Measurements from ENCODE around the gene KIAA0319L. TPM values are rescaled to one million over a fixed set of nuclear protein-coding genes. Genes with fewer than 3 reads are reported as not detected.

Gene KIAA0319L
- total and polyA plus RNA-seq, 2 donors (not counting 3 experiments of a cell fraction or from before 2014, with no cell fraction given) = 31.4 to 43.4 TPM

GRCh38 chr1:35437200-35437599 is 120.0 kb downstream of the KIAA0319L start:
- Histone ChIP-seq H3K4me1 (ENCODE audit: control insufficient read depth, extremely low read depth, insufficient read depth, low read length) (no peaks in the 10 kb centered on the region), H3K9me1 (replicated peaks; ENCODE audit: control insufficient read depth, extremely low read depth, insufficient read depth, low read length) (no peaks in the 10 kb centered on the region), H3K27me3 (ENCODE audit: control insufficient read depth in 2 of 2, insufficient read depth in 2 of 2, low read length in 2 of 2) (no peaks in the 10 kb centered on the region), H3K36me3 (ENCODE audit: control insufficient read depth in 2 of 2, extremely low read depth in 1 of 2, insufficient read depth in 2 of 2, low read length in 2 of 2) (peaks cover 0 to 27% of the 10 kb centered on the region in 2 experiments), H3K4me3 (replicated peaks in 1 of 3; ENCODE audit: insufficient read depth in 1 of 3, low read depth in 1 of 3, low read length in 3 of 3) (no peak overlapping the region), H3K9ac (replicated peaks; ENCODE audit: extremely low read depth, insufficient read depth, low read length) (no peak overlapping the region), H3K9me3 (replicated peaks; ENCODE audit: control insufficient read depth, insufficient read depth, low read length) (no peaks in the 10 kb centered on the region), H4K20me1 (replicated peaks; ENCODE audit: control insufficient read depth, extremely low read depth, insufficient read depth, low read length) (no peaks in the 10 kb centered on the region), H3K79me2 (ENCODE audit: control insufficient read depth, insufficient read depth, low read length) (no peaks in the 10 kb centered on the region), H2AFZ (ENCODE audit: low read depth, low read length) (no peak overlapping the region), H3K27ac (ENCODE audit: insufficient read depth, low read depth, low read length) (no peak overlapping the region), H3K4me2 (ENCODE audit: insufficient read depth, low read length) (no peak overlapping the region)
- DNase-seq (ENCODE audit: low read depth, low spot score) (no peak), FAIRE-seq (no peak)
- BruUV-seq (replicated peaks) = no TSS peak
- CTCF ChIA-PET = interaction anchor here (1.3 kb wide), 2 partner anchors 13 to 132 kb away, joined by 3 to 4 read pairs; no protein-coding TSS in a partner anchor
- TF ChIP-seq POLR2AphosphoS5 (IDR thresholded peaks at IDR 0.05; ENCODE audit: insufficient read depth, low read depth, low read length) (no peak), GATA2 (IDR thresholded peaks at IDR 0.05; ENCODE audit: insufficient read depth, insufficient read length, low read depth, low read length) (no peak), MYC (IDR thresholded peaks at IDR 0.05; ENCODE audit: low read depth, low read length) (no peak), FOS (IDR thresholded peaks at IDR 0.05; ENCODE audit: borderline replicate concordance, insufficient read depth, low read length) (no peak)
- TF ChIP-seq, protein P1, sequence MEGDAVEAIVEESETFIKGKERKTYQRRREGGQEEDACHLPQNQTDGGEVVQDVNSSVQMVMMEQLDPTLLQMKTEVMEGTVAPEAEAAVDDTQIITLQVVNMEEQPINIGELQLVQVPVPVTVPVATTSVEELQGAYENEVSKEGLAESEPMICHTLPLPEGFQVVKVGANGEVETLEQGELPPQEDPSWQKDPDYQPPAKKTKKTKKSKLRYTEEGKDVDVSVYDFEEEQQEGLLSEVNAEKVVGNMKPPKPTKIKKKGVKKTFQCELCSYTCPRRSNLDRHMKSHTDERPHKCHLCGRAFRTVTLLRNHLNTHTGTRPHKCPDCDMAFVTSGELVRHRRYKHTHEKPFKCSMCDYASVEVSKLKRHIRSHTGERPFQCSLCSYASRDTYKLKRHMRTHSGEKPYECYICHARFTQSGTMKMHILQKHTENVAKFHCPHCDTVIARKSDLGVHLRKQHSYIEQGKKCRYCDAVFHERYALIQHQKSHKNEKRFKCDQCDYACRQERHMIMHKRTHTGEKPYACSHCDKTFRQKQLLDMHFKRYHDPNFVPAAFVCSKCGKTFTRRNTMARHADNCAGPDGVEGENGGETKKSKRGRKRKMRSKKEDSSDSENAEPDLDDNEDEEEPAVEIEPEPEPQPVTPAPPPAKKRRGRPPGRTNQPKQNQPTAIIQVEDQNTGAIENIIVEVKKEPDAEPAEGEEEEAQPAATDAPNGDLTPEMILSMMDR (IDR thresholded peaks at IDR 0.05; ENCODE audit: extremely low read depth in 1 of 2, insufficient read depth in 1 of 2, low read depth in 1 of 2, low read length in 2 of 2) = no peak
- intact Hi-C loops (cut with micrococcal nuclease) = no loop called here
- dilution Hi-C loops (cut with MboI; ENCODE audit: extremely low pct_ligation_motif_present, low sequenced_read_pairs) = no loop called here
- POLR2A ChIA-PET = no interaction called here

DNA sequence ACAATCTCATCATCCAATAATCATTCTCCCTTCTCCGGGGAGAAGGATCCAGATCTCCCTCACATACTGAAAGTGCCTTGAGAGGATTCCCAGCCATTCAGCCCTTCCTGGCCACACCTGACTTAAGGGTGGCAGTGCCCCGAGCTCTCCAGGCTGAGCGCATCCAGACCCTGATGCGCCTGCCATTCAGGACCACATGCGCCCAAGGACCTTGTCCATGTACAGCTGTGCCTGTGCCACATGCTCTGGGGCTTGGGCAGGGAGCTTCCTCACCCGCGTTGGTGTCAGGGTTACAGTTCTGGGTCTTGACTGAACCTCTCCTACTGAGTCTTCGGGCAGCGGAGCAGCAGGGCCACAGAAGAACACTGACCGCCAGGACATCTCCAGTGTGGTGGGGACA is 121.1 kb downstream of the KIAA0319L start:
- no peak overlapping the region for H3K4me2 ChIP-seq (ENCODE audit: insufficient read depth, low read length)
- FAIRE-seq = peak; percentile 40
- intact Hi-C loops (cut with micrococcal nuclease) = no loop called here
- H3K4me3 ChIP-seq (replicated peaks in 1 of 3; ENCODE audit: insufficient read depth in 1 of 3, low read depth in 1 of 3, low read length in 3 of 3) = no peak overlapping the region
- no peaks in the 10 kb centered on the region for H3K27me3 ChIP-seq (ENCODE audit: control insufficient read depth in 2 of 2, insufficient read depth in 2 of 2, low read length in 2 of 2)
- H3K79me2 ChIP-seq (ENCODE audit: control insufficient read depth, insufficient read depth, low read length) = no peaks in the 10 kb centered on the region
- ChIA-PET POLR2A (no interaction called here), CTCF (interaction anchor here (1.3 to 1.5 kb wide), 3 partner anchors 15 to 133 kb away, joined by 3 to 4 read pairs (median 4); no protein-coding TSS in a partner anchor)
- peaks cover 0 to 28% of the 10 kb centered on the region in 2 experiments for H3K36me3 ChIP-seq (ENCODE audit: control insufficient read depth in 2 of 2, extremely low read depth in 1 of 2, insufficient read depth in 2 of 2, low read length in 2 of 2)
- BruUV-seq (replicated peaks) = no TSS peak
- no peak overlapping the region for H3K9ac ChIP-seq (replicated peaks; ENCODE audit: extremely low read depth, insufficient read depth, low read length)
- no peaks in the 10 kb centered on the region for H3K9me1 ChIP-seq (replicated peaks; ENCODE audit: control insufficient read depth, extremely low read depth, insufficient read depth, low read length)
- dilution Hi-C loops (cut with MboI; ENCODE audit: extremely low pct_ligation_motif_present, low sequenced_read_pairs) = no loop called here
- no peaks in the 10 kb centered on the region for H3K4me1 ChIP-seq (ENCODE audit: control insufficient read depth, extremely low read depth, insufficient read depth, low read length)
- TF ChIP-seq, protein P1 (IDR thresholded peaks at IDR 0.05; ENCODE audit: extremely low read depth in 1 of 2, insufficient read depth in 1 of 2, low read depth in 1 of 2, low read length in 2 of 2) = no peak
- TF ChIP-seq FOS (IDR thresholded peaks at IDR 0.05; ENCODE audit: borderline replicate concordance, insufficient read depth, low read length) = no peak
- TF ChIP-seq GATA2 (IDR thresholded peaks at IDR 0.05; ENCODE audit: insufficient read depth, insufficient read length, low read depth, low read length) = no peak
- TF ChIP-seq, protein P2, sequence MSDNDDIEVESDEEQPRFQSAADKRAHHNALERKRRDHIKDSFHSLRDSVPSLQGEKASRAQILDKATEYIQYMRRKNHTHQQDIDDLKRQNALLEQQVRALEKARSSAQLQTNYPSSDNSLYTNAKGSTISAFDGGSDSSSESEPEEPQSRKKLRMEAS (IDR thresholded peaks at IDR 0.05; ENCODE audit: insufficient read depth, insufficient read length) = no peak
- no peak for TF ChIP-seq MYC (IDR thresholded peaks at IDR 0.05; ENCODE audit: low read depth, low read length)
- TF ChIP-seq EZH2 (IDR thresholded peaks at IDR 0.05; ENCODE audit: borderline replicate concordance, low read depth, low read length, severe bottlenecking) = no peak
- no peak for TF ChIP-seq POLR2A (IDR thresholded peaks at IDR 0.05; ENCODE audit: low read depth, low read length)
- TF ChIP-seq POLR2AphosphoS5 (IDR thresholded peaks at IDR 0.05; ENCODE audit: insufficient read depth, low read depth, low read length) = no peak
- no peak for TF ChIP-seq JUN (IDR thresholded peaks at IDR 0.05; ENCODE audit: borderline replicate concordance, insufficient read depth, insufficient read length, low read depth)
- H2AFZ ChIP-seq (ENCODE audit: low read depth, low read length) = no peak overlapping the region
- no peak for DNase-seq (ENCODE audit: low read depth, low spot score)
- H4K20me1 ChIP-seq (replicated peaks; ENCODE audit: control insufficient read depth, extremely low read depth, insufficient read depth, low read length) = no peaks in the 10 kb centered on the region
- no peaks in the 10 kb centered on the region for H3K9me3 ChIP-seq (replicated peaks; ENCODE audit: control insufficient read depth, insufficient read depth, low read length)
- H3K27ac ChIP-seq (ENCODE audit: insufficient read depth, low read depth, low read length) = no peak overlapping the region
